EL (cell line): ENCODE measurements around the gene FN3K.
"Not testable (repeated sequence)": the region's sequence is repeated elsewhere in the genome, so short reads cannot be mapped to it uniquely, and the experiment has no call there.

ENCODE experiments used
- DNase-seq: peaks from one replicate; pipeline ENCODE4 v3.0.0-alpha.2; 2016

The FN3K gene

GRCh38 chr17:82737967-82738877 lies 2.8 kb downstream of the FN3K start:
- DNase-seq, result no peak

GRCh38 chr17:82740906-82741759 lies 5.7 kb downstream of the FN3K start:
- DNase-seq, result no peak

GRCh38 chr17:82743344-82744219 lies 8.2 kb downstream of the FN3K start:
- DNase-seq, result no peak

- DNase-seq, result not testable (repeated sequence)
These were observed 9.3 kb downstream of the FN3K start for GRCh38 chr17:82744736-82745135.

- no peak for DNase-seq
These were observed 10.1 kb downstream of the FN3K start for GRCh38 chr17:82745524-82745923.

DNA sequence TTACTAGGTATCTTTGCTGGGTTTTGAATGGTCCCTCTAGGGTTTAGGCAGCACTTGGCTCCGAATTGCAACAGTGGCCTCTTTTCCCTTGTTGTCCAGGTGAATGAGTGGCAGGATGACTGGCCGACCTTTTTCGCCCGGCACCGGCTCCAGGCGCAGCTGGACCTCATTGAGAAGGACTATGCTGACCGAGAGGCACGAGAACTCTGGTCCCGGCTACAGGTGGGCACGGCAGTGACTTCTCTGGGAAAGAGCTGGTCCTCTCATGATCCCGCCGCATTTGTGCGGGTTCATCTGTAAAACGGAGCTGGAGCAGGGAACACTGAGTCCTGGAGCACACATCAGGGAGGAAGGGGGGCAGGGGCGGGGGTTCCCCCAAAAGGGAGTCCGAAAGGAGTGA lies 13.3 kb downstream of the FN3K start:
- DNase-seq, result no peak

- no peak for DNase-seq
These were observed 15.0 kb downstream of the FN3K start for GRCh38 chr17:82750241-82750908.

DNA sequence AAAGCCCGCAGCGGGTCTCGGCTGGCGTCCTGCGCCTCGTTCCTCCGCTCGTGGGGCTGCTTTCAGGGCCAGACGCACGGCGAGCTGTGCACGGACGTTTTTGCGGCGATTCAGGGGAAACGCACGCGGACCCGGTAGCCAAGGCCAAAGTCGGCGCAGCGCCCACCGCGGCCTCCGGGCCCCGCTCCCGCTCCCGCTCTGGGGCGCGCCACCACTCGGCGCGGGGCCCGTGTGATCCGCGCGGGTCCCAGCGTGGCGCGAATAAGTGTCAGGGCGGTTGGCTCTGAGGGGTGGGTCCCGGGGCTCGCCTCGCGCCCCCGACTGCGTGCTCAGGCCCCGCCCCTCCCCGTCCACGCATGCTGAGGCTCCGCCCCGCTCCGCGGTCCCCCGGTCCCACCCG lies 15.8 kb downstream of the FN3K start:
- no peak for DNase-seq

DNA sequence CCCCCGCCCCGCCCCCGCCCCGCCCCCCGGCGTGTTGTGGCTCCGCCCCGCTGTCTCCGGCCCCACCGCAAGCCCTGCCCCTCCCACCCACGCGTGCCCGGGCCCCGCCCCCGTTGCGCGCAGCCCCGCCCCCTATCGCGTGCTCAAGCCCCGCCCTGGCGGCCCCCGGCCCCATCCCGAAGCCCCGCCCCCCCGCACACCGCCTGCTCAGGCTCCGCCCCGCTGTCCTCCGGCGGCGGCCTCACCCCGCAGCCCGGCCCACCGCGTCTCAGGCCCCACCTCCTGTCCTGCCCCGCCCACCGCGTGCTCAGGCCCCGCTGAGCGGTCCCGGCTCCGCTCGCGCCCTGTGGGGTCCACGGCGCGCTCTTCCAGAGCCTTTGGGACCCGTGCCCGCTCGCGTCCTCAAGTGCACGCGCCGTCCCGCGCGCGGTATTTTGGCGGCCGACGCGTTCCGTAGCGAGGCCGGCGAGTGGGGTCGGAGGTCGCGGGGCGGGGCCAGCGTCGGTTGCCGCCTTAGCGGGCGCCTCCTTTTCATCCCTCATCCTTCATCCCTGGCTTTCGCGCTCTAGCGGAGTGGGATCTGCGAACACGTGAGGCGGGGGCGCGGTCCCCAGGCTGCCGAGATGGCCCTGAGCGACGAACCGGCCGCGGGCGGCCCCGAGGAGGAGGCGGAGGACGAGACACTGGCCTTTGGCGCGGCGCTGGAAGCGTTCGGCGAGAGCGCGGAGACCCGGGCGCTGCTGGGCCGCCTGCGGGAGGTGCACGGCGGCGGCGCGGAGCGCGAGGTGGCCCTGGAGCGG lies 16.4 kb downstream of the FN3K start, which contains the start of gene TBCD:
TSS of gene TBCD (plus strand) at position 495 of the 800 bp plus-strand sequence. CDS start at position 624, 129 bp downstream.
- peak; percentile 88 for DNase-seq

DNA sequence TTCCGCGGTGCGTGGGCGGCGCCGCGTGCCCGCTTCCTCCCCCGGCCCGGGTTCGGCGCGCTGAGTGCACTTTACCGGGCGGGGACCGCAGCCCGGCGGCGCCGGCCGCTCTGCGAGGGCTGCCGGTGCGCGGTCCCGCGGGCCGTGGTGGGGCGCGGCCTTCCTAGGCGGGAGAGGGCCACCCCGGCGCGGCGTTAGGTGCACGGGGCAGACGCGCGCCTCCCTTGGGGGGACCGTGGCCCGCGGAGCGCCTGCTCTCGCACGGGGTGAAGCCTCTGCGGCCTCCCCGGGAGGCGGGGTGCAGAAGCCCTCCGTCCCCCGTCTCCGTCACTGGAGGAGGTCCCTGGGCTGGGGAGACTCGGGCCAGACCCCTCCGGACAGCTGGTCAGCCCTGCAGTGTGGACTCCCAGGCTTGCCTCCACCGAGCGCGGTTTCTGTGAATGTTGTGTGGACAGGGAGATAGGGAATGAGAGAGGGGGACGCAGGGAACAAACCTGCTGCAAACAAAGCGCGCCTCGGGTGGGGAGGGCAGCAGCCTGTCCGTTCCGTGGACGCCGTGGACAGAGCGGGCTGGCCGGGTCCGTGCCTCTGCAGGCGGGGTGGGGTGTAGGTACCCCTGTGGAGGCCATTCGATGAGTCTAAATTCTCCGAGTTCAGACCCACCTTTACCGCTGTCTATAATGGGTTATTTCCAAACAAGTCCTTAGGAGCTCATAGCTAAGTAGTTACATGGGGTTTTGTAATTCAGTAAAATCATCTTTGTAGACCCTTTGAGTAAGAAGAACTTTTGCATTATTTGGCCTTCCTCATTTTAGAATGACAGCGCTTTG lies 17.2 kb downstream of the FN3K start:
- DNase-seq, result peak; percentile 39

- no peak for DNase-seq
These were observed 17.7 kb downstream of the FN3K start for GRCh38 chr17:82753201-82753464.

- DNase-seq, result no peak
These were observed 19.1 kb downstream of the FN3K start for GRCh38 chr17:82754297-82755208.

DNA sequence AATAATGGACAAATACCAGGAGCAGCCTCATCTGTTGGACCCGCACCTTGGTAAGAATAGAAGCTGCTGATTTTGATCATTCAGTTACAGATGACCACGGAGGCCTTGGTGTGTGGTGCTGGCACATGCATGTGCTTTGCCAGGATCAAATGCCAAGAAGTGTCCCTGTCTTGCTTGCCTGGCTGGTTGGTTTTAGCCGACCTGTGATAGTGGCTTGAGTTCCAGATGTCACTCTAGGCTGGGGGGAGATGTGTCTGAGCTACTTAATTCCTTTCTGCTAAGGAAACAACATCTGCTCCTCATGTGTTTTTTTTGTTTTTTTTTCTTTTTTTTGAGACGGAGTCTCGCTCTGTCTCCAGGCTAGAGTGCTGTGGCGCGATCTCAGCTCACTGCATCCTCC lies 20.8 kb downstream of the FN3K start:
- no peak for DNase-seq

- DNase-seq, result no peak
These were observed 30.0 kb downstream of the FN3K start for GRCh38 chr17:82765371-82765770.

GRCh38 chr17:82767041-82767754 lies 31.8 kb downstream of the FN3K start:
- peak; percentile 46 for DNase-seq

DNA sequence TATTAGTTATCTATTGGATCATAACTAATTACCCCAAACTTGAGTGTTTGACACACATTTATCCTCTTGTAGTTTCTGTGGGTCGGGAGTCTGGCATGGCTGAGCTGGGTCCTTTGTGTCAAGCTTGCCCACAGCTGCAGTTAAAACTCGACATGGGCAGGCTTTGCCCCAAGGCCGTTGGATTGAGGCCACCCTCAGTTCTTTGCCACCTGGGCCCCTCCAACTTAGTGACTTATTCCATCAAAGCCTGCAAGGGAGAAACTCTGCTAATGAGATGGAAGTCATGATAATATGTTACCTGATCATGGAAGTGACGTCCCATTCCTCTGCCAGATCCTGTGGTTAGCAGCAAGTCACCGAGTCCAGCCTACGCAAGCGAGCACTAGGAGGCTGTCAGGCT lies 33.6 kb downstream of the FN3K start:
- no peak for DNase-seq

- DNase-seq, result peak; percentile 58
These were observed 36.6 kb downstream of the FN3K start for GRCh38 chr17:82772026-82772425.

GRCh38 chr17:82774456-82774855 lies 39.0 kb downstream of the FN3K start:
- not testable (repeated sequence) for DNase-seq
